ENCODE results near the gene FRS3.

Gene FRS3

GRCh38 chr6:41747256-41748101, 32.2 kb downstream of the FRS3 start, which contains the start of gene PGC:
Gene PGC (minus strand): TSS chr6:41747397. CDS start chr6:41747334, 63 bp downstream.
- Mint-ChIP-seq H3K27me3 (no peaks in the 10 kb centered on the region), H3K4me1 (ENCODE audit: low read depth) (no peaks in the 10 kb centered on the region), H3K36me3 (ENCODE audit: low read depth) (no peaks in the 10 kb centered on the region), H3K9me3 (no peaks in the 10 kb centered on the region), H3K27ac (no peak within 1 kb of the TSS), H3K4me3 (no peak within 1 kb of the TSS)
- DNase-seq: no peak

- Mint-ChIP-seq H3K27ac (no peak overlapping the region), H3K9me3 (no peaks in the 10 kb centered on the region), H3K36me3 (ENCODE audit: low read depth) (no peaks in the 10 kb centered on the region), H3K4me3 (no peak overlapping the region), H3K4me1 (ENCODE audit: low read depth) (no peaks in the 10 kb centered on the region), H3K27me3 (no peaks in the 10 kb centered on the region)
- DNase-seq: no peak
Observed at GRCh38 chr6:41746107-41746506, 33.6 kb downstream of the FRS3 start.

- no peaks in the 10 kb centered on the region for H3K36me3 Mint-ChIP-seq (ENCODE audit: low read depth)
- no peak overlapping the region for H3K27ac Mint-ChIP-seq
- H3K9me3 Mint-ChIP-seq: no peaks in the 10 kb centered on the region
- no peak for DNase-seq
- H3K4me1 Mint-ChIP-seq (ENCODE audit: low read depth): no peaks in the 10 kb centered on the region
- H3K4me3 Mint-ChIP-seq: no peak overlapping the region
- H3K27me3 Mint-ChIP-seq: no peaks in the 10 kb centered on the region
Observed at GRCh38 chr6:41744236-41744787, 35.4 kb downstream of the FRS3 start.

GRCh38 chr6:41743406-41744235, 36.1 kb downstream of the FRS3 start:
- Mint-ChIP-seq H3K27ac (no peak overlapping the region), H3K4me1 (ENCODE audit: low read depth) (no peaks in the 10 kb centered on the region), H3K36me3 (ENCODE audit: low read depth) (no peaks in the 10 kb centered on the region), H3K9me3 (no peaks in the 10 kb centered on the region), H3K27me3 (no peaks in the 10 kb centered on the region), H3K4me3 (no peak overlapping the region)
- DNase-seq: no peak

- DNase-seq: no peak
- Mint-ChIP-seq H3K4me3 (no peak overlapping the region), H3K27me3 (no peaks in the 10 kb centered on the region), H3K36me3 (ENCODE audit: low read depth) (no peaks in the 10 kb centered on the region), H3K9me3 (no peaks in the 10 kb centered on the region), H3K27ac (no peak overlapping the region), H3K4me1 (ENCODE audit: low read depth) (no peaks in the 10 kb centered on the region)
Observed at GRCh38 chr6:41741625-41742490, 37.8 kb downstream of the FRS3 start.

GRCh38 chr6:41740366-41741162, 39.1 kb downstream of the FRS3 start:
- DNase-seq: no peak
- Mint-ChIP-seq H3K4me1 (ENCODE audit: low read depth) (peaks cover 4% of the 10 kb centered on the region), H3K27ac (no peak overlapping the region), H3K9me3 (no peaks in the 10 kb centered on the region), H3K27me3 (no peaks in the 10 kb centered on the region), H3K4me3 (no peak overlapping the region), H3K36me3 (ENCODE audit: low read depth) (no peaks in the 10 kb centered on the region)

- no peak overlapping the region for H3K27ac Mint-ChIP-seq
- DNase-seq: no peak
Observed at GRCh38 chr6:41739041-41739440, 40.7 kb downstream of the FRS3 start.

GRCh38 chr6:41737591-41738130, 42.0 kb downstream of the FRS3 start:
- Mint-ChIP-seq H3K4me1 (ENCODE audit: low read depth) (peaks cover 17% of the 10 kb centered on the region), H3K36me3 (ENCODE audit: low read depth) (no peaks in the 10 kb centered on the region), H3K27ac (no peak overlapping the region), H3K4me3 (no peak overlapping the region), H3K27me3 (no peaks in the 10 kb centered on the region), H3K9me3 (no peaks in the 10 kb centered on the region)
- DNase-seq: no peak

More at GRCh38 chr6:41739041-41739440, 40.7 kb downstream of the FRS3 start:
- Mint-ChIP-seq H3K27me3 (no peaks in the 10 kb centered on the region), H3K4me1 (ENCODE audit: low read depth) (peaks cover 4% of the 10 kb centered on the region), H3K36me3 (ENCODE audit: low read depth) (no peaks in the 10 kb centered on the region), H3K9me3 (no peaks in the 10 kb centered on the region), H3K4me3 (no peak overlapping the region)

- Mint-ChIP-seq H3K36me3 (ENCODE audit: low read depth) (no peaks in the 10 kb centered on the region), H3K27me3 (no peaks in the 10 kb centered on the region), H3K4me1 (ENCODE audit: low read depth) (peaks cover 21% of the 10 kb centered on the region), H3K27ac (no peak overlapping the region), H3K9me3 (no peaks in the 10 kb centered on the region), H3K4me3 (no peak overlapping the region)
- no peak for DNase-seq
Observed at GRCh38 chr6:41736800-41737555, 42.7 kb downstream of the FRS3 start.

GRCh38 chr6:41736186-41736733, 43.4 kb downstream of the FRS3 start:
- no peaks in the 10 kb centered on the region for H3K9me3 Mint-ChIP-seq
- no peaks in the 10 kb centered on the region for H3K36me3 Mint-ChIP-seq (ENCODE audit: low read depth)
- DNase-seq: no peak
- no peak overlapping the region for H3K27ac Mint-ChIP-seq
- H3K27me3 Mint-ChIP-seq: no peaks in the 10 kb centered on the region
- H3K4me1 Mint-ChIP-seq (ENCODE audit: low read depth): peaks cover 26% of the 10 kb centered on the region
- H3K4me3 Mint-ChIP-seq: no peak overlapping the region

- H3K27ac Mint-ChIP-seq: peak within 1 kb of the TSS; percentile 57
Observed at GRCh38 chr6:41735427-41736185, 44.1 kb downstream of the FRS3 start, which contains the start of gene TFEB. Gene TFEB (minus strand): TSS chr6:41735608. CDS start chr6:41691213, 44,395 bp downstream.

More at GRCh38 chr6:41735427-41736185, 44.1 kb downstream of the FRS3 start, which contains the start of gene TFEB:
- peak; percentile 98 for DNase-seq
- Mint-ChIP-seq H3K36me3 (ENCODE audit: low read depth) (no peaks in the 10 kb centered on the region), H3K4me1 (ENCODE audit: low read depth) (peaks cover 33% of the 10 kb centered on the region), H3K27me3 (no peaks in the 10 kb centered on the region), H3K4me3 (peak within 1 kb of the TSS; percentile 75), H3K9me3 (no peaks in the 10 kb centered on the region)

Measured in activated T-cell treated with anti-CD3 and anti-CD28 coated beads, Interleukin-2, amount 50 U/mL, for 24 hours (primary cell).